PFSK-1 (cell line): Measurements from ENCODE around the gene VWA5B1.

Experiments
- POLR2AphosphoS5 ChIP-seq: IDR thresholded peaks from 2 replicates; pipeline ENCODE4 v1.6.1; 2012; ENCODE audit warnings: low read depth, mild to moderate bottlenecking, control low read depth, low read length, moderate library complexity
- REST ChIP-seq, 2 experiments: IDR thresholded peaks; 2 replicates each; pipeline versions ENCODE4 v1.6.1 to v1.8.0; 2011 to 2012; ENCODE audit warnings: low read depth in 2 of 2, low read length in 2 of 2, control low read depth in 1 of 2, inconsistent platforms in 1 of 2, mild to moderate bottlenecking in 1 of 2, moderate library complexity in 1 of 2; ENCODE audit not compliant: insufficient read depth in 1 of 2
- TAF1 ChIP-seq: IDR thresholded peaks from 2 replicates; pipeline ENCODE4 v1.6.1; 2012; ENCODE audit warnings: low read length, control low read depth, borderline replicate concordance; ENCODE audit not compliant: insufficient read depth

GRCh38 chr1:20325407-20325843 lies 34.8 kb downstream of the VWA5B1 start:
- no peak for TF ChIP-seq REST (IDR thresholded peaks at IDR 0.05; ENCODE audit: insufficient read depth in 1 of 2, low read depth in 2 of 2, low read length in 2 of 2)
- no peak for TF ChIP-seq TAF1
- no peak for TF ChIP-seq POLR2AphosphoS5
